Loucy (cell line): ENCODE data around the gene ABHD12B.

Source experiments
- H2AFZ ChIP-seq: fragments of 200-600 bp; sonication (generic); 2 replicates; pipeline ENCODE4 v1.6.0; 2016; ENCODE audit warnings: antibody characterized with exemption, mild to moderate bottlenecking, low read length, moderate library complexity
- H3F3A ChIP-seq: fragments of 200-600 bp; 2 replicates; pipeline ENCODE4 v1.6.0; 2016; ENCODE audit warnings: antibody characterized with exemption, low read depth, mild to moderate bottlenecking
- H3K27me3 ChIP-seq: fragments of 200-600 bp; sonication (generic); 2 replicates; pipeline ENCODE4 v1.6.1; 2014; ENCODE audit warnings: low read length, mild to moderate bottlenecking; ENCODE audit not compliant: insufficient read depth, poor library complexity, severe bottlenecking
- H3K36me3 ChIP-seq: fragments of 200-600 bp; sonication (generic); 2 replicates; pipeline ENCODE4 v1.6.1; 2016; ENCODE audit warnings: low read length; ENCODE audit not compliant: insufficient read depth
- H3K4me1 ChIP-seq: fragments of 200-600 bp; sonication (generic); 2 replicates; pipeline ENCODE4 v1.5.1; 2014; ENCODE audit warnings: low read length, mild to moderate bottlenecking; ENCODE audit not compliant: insufficient read depth, poor library complexity, severe bottlenecking
- H3K4me2 ChIP-seq: fragments of 200-600 bp; sonication (generic); 2 replicates; pipeline ENCODE4 v1.6.0; 2014; ENCODE audit warnings: antibody characterized with exemption, low read length, low read depth, mild to moderate bottlenecking; ENCODE audit not compliant: poor library complexity, severe bottlenecking
- H3K4me3 ChIP-seq: fragments of 200-600 bp; sonication (generic); 2 replicates; pipeline ENCODE4 v1.5.1; 2014; ENCODE audit warnings: low read length, mild to moderate bottlenecking, mixed read lengths; ENCODE audit not compliant: poor library complexity, severe bottlenecking
- H3K79me2 ChIP-seq: fragments of 200-600 bp; sonication (generic); 2 replicates; pipeline ENCODE4 v1.6.1; 2014; ENCODE audit warnings: low read length; ENCODE audit not compliant: insufficient read depth
- H3K9ac ChIP-seq: fragments of 200-600 bp; sonication (generic); 2 replicates; pipeline ENCODE4 v1.6.0; 2014; ENCODE audit warnings: mild to moderate bottlenecking, low read depth, low read length, moderate library complexity; ENCODE audit not compliant: poor library complexity, severe bottlenecking
- H3K9me2 ChIP-seq: fragments of 200-600 bp; sonication (generic); replicated peaks from 2 replicates; pipeline ENCODE4 v1.6.1; 2016; ENCODE audit warnings: low read depth, low read length, mixed read lengths
- H3K9me3 ChIP-seq: fragments of 200-600 bp; sonication (generic); 2 replicates; pipeline ENCODE4 v1.6.1; 2014; ENCODE audit warnings: mild to moderate bottlenecking, antibody characterized with exemption, low read length, low read depth; ENCODE audit not compliant: insufficient read depth
- H4K20me1 ChIP-seq: fragments of 200-600 bp; sonication (generic); 2 replicates; pipeline ENCODE4 v1.6.0; 2014; ENCODE audit warnings: antibody characterized with exemption, low read length, mild to moderate bottlenecking; ENCODE audit not compliant: insufficient read depth, poor library complexity, severe bottlenecking
- CTCF ChIP-seq: fragments of 200-600 bp; sonication (generic); conservative IDR thresholded peaks from 2 replicates; pipeline ENCODE4 v1.5.1; 2014; ENCODE audit warnings: mild to moderate bottlenecking, antibody characterized with exemption, low read length
- EZH2phosphoT487 ChIP-seq: fragments of 200-600 bp; IDR thresholded peaks from 2 replicates; pipeline ENCODE4 v1.6.1; 2018; ENCODE audit warnings: antibody characterized with exemption, mild to moderate bottlenecking, moderate library complexity, borderline replicate concordance

The ABHD12B gene

DNA sequence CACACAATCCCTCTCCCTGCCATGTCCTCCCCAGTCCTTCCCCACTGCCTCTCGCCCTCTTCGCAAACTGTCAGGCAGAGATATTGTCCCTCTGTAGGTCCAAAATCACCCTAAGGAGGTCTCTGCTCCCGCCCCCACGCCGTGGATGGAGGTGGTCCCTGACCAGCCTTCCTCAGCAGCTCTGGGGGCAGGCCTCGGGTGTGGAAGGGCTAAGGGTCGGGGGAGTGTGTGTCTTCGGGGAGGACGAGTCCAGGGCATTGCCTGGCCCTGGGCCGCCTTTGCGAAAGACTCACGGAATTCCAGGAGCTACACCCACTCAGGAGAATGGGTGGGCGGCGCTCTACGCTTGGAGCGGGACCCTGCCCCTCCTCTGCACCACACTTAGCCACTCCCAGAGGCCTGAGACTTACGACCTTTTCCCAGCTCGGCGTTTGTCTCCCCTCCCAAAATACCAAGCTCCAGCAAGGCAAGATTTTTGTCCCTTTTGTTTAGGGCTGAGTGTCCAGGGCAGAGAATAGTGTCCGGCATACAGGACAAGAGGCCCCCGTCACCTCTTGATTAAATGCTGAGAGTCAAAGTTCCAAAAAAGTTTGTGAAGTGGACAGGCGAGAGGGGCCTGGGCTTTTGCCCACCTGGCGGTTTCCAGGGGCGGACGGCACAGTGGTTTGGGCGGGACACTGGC is 71.5 kb downstream of the ABHD12B start:
- H2AFZ ChIP-seq, result peak overlapping the region; percentile 82
- H3K9ac ChIP-seq, result peak overlapping the region; percentile 75
- peaks cover 15% of the 10 kb centered on the region for H3K4me1 ChIP-seq
- no peaks in the 10 kb centered on the region for H3K9me2 ChIP-seq
- no peak for TF ChIP-seq EZH2phosphoT487
- TF ChIP-seq CTCF, result no peak
- peak overlapping the region; percentile 81 for H3K4me3 ChIP-seq
- peaks cover 8% of the 10 kb centered on the region; the same call in 1 of the 2 replicates for H3F3A ChIP-seq
- H3K4me2 ChIP-seq, result peak overlapping the region; percentile 93
- H3K79me2 ChIP-seq, result peaks cover 8% of the 10 kb centered on the region; the same call in 1 of the 2 replicates
- no peaks in the 10 kb centered on the region for H3K9me3 ChIP-seq
- no peaks in the 10 kb centered on the region for H4K20me1 ChIP-seq
- no peaks in the 10 kb centered on the region for H3K36me3 ChIP-seq
- H3K27me3 ChIP-seq, result no peaks in the 10 kb centered on the region

GRCh38 chr14:50943943-50944646 is 72.2 kb downstream of the ABHD12B start, which contains the start of gene PYGL:
TSS of gene PYGL (minus strand) at chr14:50944483. CDS start at chr14:50944403, 80 bp downstream.
- no peaks in the 10 kb centered on the region for H3K36me3 ChIP-seq
- H3K9me2 ChIP-seq, result no peaks in the 10 kb centered on the region
- H3K27me3 ChIP-seq, result no peaks in the 10 kb centered on the region
- H4K20me1 ChIP-seq, result no peaks in the 10 kb centered on the region
- H3K4me3 ChIP-seq, result peak within 1 kb of the TSS; percentile 81
- H3K9me3 ChIP-seq, result no peaks in the 10 kb centered on the region
- H3F3A ChIP-seq, result peaks cover 8% of the 10 kb centered on the region; the same call in 1 of the 2 replicates
- H3K4me1 ChIP-seq, result peaks cover 15% of the 10 kb centered on the region
- peaks cover 8% of the 10 kb centered on the region; the same call in 1 of the 2 replicates for H3K79me2 ChIP-seq
- H3K4me2 ChIP-seq, result peak within 1 kb of the TSS; percentile 93
- TF ChIP-seq EZH2phosphoT487, result no peak
- peak within 1 kb of the TSS; percentile 82 for H2AFZ ChIP-seq
- H3K9ac ChIP-seq, result peak within 1 kb of the TSS; percentile 75

DNA sequence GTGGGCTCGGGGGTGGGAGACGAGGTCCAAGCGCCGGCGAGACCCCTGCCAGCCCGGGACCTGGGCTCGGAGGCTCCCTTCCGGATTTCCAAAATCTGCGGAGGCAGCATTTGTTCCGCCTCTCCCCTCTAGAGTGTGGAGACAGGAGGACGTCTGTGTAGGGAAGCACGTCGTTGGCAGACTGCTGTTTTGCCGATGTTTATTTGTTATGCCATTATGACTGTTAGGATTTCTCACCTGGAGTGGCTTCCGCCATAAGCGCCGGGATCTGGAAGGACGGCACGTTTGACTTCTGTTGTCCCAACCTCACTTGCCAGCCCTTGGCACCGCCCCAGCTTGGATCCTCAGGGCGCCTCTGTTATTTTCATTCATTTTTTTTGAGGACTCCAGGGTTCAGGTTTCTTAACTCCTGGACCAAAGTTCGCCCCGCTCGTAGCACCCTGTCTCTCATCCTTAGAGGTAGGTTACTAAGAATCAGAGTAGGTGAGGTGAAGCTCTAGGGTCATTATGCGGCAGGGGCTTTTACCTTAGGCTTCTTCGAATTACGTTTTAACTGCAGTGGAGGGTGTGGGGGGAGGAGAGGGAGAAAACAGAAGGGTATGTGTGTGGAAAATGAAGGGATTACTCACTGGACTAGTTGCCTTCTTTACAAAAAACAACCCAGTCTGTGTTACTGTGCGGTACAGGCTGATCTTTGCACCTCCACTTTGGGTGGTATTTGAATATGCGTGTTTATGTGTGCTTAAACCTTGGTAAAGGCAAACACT is 73.0 kb downstream of the ABHD12B start:
- Histone ChIP-seq H3K4me2 (peak overlapping the region; percentile 93), H3K9ac (peak overlapping the region; percentile 75)

More for the DNA sequence above, 73.0 kb downstream of the ABHD12B start:
- Histone ChIP-seq H2AFZ (peak overlapping the region; percentile 82), H3K9me2 (no peaks in the 10 kb centered on the region), H3K9me3 (no peaks in the 10 kb centered on the region), H3K27me3 (no peaks in the 10 kb centered on the region), H3K4me3 (peak overlapping the region; percentile 81), H3F3A (peaks cover 8% of the 10 kb centered on the region; the same call in 1 of the 2 replicates), H3K79me2 (peaks cover 8% of the 10 kb centered on the region; the same call in 1 of the 2 replicates), H4K20me1 (no peaks in the 10 kb centered on the region), H3K4me1 (peaks cover 15% of the 10 kb centered on the region), H3K36me3 (no peaks in the 10 kb centered on the region)
- no peak for TF ChIP-seq CTCF
- no peak for TF ChIP-seq EZH2phosphoT487
